GOT3 (cell line): ENCODE results near the gene ZNF230.
A peak's percentile ranks its signal among the peaks of the same experiment; 100 is the strongest.

Experiments
- DNase-seq: peaks from one replicate; lab custom pipeline; 2025; ENCODE audit warnings: mixed read lengths; lab: John Stamatoyannopoulos, UW

ZNF230 gene

GRCh38 chr19:44042147-44042546, 39.4 kb downstream of the ZNF230 start:
- DNase-seq: no peak

DNA sequence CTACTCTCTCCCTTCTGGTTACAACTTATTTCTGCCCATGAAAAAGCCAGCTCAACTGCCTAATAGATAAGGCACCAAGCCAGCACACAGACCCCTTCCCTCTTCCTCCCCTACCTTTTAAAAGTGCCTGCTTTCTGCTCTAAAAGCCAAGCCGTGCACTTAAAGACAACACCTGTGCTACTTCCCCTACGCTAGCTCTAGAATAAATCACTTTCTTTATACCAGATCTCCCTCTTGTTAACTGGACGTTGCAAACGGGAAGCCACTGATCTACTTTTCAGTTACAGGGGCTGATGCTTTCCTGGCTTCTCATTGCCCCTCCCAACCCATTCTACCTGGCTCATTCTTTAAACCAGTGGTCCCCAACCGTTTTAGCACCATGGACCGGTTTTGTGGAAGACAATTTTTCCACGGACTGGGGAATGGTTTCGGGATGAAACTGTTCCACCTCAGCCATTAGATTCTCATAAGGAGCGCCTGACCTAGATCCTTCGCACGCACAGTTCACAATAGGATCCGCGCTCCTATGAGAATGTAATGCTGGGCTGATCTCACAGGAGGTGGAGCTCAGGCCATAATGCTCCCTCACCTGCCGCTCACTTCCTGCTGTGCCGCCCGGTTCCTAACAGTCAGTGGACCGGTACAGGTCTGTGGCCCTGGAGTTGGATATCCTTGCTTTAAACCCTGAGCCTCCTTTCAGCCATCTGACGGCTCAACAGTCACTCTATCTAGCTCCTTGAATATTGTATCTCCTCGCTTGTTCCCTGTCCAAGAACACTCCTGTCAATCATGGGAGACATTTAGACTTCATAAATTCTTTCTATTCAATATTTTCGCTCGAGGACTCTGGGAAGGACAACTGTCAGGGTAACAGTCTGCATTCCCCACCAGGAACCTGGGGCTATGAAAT, 48.2 kb downstream of the ZNF230 start:
- no peak for DNase-seq

GRCh38 chr19:44051650-44052402, 49.1 kb downstream of the ZNF230 start, which contains the start of gene ZNF223:
ZNF223 (plus strand) TSS chr19:44052036; CDS start chr19:44055177, 3,141 bp downstream.
- peak; percentile 66 for DNase-seq

- DNase-seq: no peak
Observed at GRCh38 chr19:44055870-44056269, 53.1 kb downstream of the ZNF230 start.

- no peak for DNase-seq
Observed at GRCh38 chr19:44059229-44059628, 56.5 kb downstream of the ZNF230 start.

DNA sequence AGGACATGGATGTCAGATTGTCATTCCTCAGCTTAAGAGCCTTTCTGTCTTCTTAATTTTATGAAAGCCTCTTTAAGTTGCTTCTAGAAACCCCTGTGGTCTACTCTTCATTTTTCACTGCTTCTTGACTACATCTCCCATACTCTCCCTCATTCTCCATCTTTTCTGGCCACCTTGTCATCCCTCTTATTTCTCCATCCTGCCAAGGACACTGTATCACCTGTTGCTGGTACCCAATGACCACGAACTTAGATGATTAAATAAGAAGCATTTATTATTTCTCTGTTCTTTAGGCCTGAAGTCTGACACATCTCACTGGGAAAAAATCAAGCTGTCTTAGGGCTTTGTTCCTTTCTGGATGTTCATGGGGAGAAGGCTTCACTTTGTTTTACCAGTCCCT, 58.3 kb downstream of the ZNF230 start:
- DNase-seq: no peak
